Fibroblast of skin of right quadriceps (primary cell): ENCODE results near the gene SYTL2.
A peak's percentile ranks its signal among the peaks of the same experiment; 100 is the strongest.
"Not testable (repeated sequence)": the region's sequence is repeated elsewhere in the genome, so short reads cannot be mapped to it uniquely, and the experiment has no call there.

Source experiments
- DNase-seq: peaks from one replicate; pipeline ENCODE4 v3.0.0-alpha.2; 2013

SYTL2 gene

DNA sequence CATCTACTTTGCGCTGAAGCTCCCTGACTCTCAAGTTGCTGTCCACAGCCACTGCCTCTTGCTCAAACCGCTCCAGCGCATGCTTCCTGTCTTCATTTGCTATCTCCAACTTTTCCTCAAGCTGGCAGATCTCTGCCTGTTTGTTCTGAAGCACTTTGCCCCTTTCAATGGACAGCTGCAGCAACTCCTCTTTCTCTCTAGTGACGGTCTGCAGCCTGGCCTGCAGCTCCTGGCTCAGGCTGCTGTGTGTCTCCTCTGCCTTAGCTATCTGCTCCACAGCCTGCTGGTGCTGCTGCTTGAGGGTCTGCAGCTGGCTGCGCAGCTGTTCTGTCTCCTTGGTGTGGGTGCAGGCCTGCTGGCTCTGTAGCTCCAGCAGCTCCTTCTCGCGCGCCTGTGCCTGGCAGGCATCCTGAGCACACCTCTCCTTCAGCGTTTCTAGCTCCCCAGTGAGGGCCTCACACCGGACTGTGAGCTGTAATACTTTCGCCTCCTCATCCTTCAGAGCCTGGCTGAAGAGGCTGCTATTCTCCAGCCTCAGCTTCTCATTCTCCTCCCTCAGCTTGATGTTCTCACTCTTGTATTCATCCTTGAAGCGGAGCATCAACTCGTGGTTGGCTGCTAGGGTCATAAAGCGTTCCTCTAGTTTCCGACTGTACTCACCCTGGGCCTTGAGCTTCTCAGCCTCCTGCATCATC, 125.7 kb downstream of the SYTL2 start:
- DNase-seq = no peak

DNA sequence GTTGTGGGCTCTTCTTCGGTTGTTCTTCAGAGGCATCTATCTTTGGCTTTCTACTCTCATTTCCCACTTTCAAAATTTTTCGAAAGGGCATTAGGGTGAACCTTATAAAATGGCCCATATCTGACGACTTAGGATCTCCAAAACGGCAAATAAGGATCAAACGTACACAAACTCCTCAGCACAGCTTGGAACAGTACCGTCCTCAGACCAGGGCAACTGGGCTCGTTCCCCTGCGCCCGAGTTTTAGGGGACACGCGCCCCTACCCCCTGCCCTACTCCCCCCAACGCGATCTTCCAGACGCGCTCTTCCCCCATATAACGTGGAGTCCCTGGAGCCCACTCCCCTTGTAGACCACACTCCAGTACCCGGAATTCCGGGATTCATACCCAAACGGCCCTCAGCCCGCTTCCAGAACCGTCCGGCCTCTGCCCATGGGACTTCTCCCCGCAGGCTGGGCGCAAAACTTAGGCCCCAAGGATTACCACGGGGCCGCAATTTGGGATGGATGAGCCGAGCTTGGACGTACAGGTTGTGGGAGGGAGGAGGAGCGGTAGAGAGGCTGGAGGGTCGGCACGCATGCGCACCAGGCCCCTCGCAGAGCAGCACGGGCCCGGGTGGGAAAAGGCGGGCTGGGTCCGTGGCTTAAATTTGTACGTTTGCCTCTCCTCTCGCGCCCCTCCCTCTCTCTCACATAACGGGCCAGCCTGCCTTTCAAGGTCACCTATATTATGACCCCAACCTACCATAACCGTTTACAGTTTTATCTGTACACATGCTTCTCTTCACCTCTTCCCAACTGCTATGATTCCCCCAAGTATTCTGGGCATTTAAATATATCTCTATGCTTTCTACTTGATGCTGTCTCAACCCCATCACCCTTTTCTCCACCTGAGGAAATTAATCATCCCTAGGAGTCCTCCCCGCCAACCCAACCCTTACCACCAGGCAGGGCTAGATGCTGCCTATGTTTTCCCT, 128.3 kb downstream of the SYTL2 start:
- peak; percentile 56 for DNase-seq

DNA sequence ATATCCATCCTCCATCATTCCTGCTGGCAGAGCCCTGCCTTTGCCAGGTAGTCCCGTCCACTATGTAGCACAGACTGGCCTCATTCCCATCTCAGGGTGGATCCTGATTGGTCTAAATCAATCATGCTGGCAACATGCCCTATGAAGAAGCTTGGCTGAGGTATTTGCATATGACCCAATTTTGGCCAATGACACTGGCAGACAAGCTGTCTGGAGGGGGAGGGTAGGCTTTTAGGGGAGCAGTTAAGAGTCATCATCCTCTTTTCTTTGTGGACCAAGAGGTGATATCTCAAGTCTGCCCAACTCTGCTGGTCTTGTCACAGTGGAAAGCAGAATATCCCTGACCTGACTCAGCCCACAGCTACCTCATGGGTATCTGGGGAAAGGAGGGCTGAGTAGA, 130.0 kb downstream of the SYTL2 start:
- no peak for DNase-seq

DNA sequence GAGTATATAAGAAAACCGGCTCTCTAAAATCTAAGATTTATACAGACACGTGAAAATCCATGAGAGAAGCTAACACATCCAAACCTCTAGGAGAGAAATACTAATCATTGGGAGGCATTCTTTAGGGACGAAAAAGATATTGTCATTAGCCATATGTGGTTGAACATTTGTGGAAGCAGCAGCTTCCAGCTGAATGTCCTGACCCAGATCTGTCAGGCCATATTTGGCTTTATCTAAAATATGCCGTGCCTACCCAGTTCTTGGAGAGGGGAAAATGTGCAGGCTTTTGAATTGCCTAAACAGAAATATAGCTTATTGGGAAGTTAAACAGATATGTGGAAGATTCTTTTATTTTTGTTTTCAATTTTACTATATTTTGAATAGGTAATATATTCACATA, 131.4 kb downstream of the SYTL2 start:
- no peak for DNase-seq

DNA sequence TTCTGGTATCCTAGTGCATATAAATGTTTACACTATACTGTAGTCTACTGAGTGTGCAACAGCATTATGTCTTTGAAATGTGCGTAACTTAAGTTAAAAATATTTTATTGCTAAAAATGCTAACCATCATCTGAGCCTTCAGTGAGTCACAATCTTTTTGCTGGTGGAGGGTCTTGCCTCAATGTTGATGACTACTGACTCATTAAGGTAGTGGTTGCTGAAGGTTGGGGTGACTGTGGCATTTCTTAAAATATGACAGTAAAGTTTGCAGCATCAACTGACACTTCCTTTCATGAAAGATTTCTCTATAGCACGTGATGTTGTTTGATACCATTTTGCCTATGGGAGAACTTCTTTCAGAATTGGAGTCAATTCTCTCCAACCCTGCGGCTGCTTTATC, 137.5 kb downstream of the SYTL2 start:
- peak; percentile 46 for DNase-seq

DNA sequence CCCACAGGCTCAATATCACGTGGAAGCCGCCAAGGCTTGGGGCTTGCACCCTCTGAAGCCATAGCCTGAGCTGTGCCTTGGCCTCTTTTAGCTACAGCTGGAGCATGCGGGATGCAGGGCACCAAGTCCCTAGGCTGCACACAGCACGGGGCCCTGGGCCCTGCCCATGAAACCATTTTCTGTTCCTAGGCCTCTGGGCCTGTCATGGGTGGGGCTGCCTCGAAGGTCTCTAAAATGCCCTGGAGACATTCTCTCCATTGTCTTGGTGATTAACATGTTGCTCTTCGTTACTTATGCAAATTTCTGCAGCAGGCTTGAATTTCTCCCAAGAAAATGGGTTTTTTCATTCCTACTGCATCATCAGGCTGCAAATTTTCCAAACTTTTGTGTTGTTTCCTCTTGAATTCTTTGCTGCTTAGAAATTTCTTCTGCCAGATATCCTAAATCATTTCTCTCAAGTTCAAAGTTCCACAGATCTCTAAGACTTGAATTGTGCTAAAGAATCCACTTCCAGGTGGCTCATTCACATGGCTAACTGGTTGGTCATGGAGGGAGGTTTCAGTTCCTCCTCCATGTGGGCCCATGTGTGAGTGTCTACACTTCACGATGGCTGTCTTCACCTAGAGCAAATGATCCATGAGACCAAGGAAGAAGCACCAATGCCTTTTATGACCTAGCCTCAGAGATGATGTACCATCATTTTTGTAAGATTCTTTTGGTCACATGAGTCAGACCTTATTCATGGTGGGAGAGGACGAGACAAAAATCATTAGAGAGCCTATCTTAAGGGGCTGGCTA, 138.6 kb downstream of the SYTL2 start:
- peak; percentile 69 for DNase-seq

DNA sequence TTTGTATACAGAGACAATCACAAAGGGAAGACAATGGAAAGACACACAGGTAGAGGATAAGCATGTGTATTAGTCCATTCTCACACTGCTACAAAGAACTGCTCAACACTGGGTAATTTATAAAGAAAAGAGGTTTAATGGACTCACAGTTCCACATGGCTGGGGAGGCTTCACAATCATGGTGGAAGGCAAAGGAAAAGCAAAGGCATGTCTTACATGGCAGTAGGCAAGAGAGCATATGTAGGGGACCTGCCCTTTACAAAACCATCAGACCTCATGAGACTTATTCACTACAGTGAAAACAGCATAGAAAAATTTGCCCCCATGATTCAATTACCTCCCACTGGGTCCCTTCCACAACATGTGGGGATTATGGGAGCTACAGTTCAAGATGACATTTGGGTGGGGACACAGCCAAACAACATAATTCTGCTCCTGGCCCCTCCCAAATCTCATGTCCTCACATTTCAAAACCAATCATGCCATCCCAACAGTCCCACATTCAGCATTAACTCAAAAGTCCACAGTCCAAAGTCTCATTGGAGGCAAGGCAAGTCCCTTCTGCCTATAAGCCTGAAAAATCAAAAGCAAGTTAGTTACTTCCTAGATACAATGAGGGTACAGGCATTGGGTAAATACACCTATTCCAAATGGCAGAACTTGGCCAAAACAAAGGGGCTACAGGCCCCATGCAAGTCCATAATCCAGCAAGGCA, 139.8 kb downstream of the SYTL2 start:
- not testable (repeated sequence) for DNase-seq

DNA sequence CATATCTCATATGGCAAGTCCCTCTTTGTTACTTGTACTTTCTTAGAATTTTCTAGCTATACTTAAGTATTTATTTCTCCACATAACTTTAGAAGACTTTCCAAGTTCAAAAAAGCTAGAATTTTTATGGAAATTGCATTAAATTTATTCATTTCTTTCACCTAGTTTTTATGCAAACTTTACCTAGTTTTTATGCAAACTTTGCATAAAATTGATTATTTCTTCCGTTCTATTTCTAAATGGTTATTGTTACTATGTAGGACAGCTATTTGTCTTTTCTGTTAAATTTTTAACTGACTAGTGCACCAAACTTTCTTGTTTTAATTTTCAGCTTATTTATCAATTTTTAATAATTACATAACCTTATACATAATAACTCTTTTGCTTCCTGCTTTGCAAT, 142.8 kb downstream of the SYTL2 start:
- DNase-seq = no peak

DNA sequence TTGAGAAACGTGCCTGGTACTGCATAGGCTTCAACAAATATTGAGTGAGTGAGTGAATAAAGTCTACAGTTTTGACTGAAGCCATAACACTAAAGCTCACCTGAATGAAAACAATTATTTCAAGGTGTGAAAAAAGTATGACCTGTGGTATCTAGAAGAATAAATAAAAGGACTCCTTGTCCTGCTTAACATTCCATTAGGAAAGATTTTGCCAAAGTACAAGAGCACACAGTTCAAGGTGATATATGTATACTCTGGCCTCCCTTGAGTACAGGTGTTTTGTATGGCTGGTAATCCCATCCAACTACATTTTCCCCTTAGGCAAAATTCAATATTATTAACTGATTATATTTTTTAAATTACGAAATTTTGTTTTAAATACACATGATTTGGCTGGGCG, 144.3 kb downstream of the SYTL2 start:
- no peak for DNase-seq

DNA sequence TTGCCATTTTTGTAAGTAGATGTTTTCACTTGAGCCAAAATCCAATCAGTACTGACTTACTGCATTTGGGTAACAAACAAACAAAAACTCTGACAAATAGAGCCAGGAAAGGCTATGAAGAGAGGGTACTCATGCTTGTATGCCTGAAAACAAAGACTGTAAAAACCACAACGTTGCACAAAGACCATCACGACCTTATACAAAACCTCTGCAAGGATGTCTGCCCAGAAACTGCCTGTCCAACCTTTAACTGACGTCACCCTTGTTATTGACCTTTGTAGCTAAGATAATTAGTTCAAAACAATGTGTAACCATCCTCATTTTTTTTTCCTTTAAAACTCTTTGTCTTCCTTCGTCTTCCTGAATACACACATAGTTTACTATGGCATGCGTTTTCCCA, 145.2 kb downstream of the SYTL2 start:
- DNase-seq = no peak

DNA sequence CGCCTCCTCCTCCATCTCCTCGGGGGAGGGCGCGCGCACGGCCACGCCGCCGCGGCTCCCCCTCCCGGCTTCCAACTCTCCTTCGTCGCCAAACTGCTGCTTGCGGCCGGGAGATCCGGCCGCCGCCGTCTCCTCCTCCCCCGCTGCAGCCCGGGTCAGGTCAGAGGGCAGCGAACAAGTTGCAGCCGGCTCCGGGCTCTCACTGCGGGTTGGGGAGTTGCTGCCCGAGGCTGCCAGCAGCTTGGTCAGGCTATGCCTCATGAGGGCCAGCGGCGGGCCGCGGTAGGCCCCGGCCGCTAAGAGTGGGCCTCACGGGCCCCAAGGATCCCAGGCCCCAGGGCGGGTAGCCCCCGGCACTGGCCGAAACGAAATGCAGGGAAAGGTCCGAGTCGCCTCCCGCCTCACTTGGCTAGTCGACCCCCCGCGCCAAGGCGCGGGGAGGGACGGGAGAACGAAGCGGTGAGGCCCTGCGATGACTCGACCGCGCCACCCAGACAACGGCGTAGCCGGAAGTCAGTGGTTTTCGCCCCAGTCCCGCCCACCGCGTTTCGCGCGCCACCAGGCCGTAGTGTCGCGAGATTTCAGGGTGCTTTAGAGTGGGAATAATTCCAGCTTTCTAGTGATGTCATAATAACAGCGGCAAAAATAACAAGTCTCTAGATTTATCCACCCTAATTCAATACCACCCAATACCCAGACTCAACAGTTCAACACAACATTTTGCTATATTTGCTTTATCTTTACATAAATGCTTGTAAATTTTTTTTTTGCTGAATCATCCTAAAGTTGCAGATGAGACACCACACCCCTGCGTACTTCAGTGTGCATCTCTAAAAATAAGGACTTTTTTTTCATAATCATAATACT, 146.1 kb downstream of the SYTL2 start, which contains the start of gene CREBZF:
CREBZF (minus strand) TSS at position 515 of the 867 bp plus-strand sequence; CDS start at position 261, 254 bp downstream.
- DNase-seq = peak; percentile 96

DNA sequence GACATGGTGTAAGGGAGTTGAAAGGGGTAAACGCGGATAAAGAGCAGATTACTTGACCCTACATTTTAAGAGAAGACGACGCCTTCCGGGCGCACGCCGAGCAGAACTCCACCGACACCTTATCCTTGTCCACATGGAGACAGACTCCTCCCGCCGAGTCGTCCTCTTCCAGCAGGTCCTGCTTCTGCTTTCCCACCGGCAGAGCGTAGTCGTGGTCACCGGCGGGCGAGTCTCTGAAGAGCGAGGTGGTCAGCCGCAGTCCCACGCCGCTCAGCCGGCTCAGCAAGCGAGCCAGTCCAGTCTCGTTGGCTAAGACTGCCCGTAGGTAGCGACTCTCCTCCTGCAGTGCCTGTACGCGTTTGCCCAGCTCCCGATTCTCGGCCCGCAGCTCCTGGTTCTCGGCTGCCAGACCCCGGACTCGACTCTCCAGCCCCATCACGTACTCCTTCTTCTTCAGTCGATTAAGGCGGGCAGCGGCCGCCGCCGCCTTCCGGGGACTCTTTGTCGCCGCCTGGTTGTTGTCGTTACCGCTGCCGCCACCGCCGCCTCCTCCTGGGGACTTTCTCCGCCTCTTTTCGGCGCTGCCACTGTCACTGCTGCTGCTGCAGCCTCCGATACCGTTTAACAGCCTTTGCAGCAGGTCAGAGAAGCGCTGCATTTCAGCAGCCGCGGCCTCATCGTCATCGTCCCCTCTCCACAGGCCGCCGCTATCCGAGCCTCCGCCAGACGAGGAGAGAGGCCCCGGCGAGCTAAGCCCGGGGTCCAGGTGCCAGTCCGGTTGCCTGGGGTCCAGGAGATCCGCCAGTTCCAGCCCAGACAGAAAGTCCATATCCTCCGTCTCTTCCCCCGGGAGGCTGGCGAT, 147.0 kb downstream of the SYTL2 start:
- DNase-seq = peak; percentile 66

DNA sequence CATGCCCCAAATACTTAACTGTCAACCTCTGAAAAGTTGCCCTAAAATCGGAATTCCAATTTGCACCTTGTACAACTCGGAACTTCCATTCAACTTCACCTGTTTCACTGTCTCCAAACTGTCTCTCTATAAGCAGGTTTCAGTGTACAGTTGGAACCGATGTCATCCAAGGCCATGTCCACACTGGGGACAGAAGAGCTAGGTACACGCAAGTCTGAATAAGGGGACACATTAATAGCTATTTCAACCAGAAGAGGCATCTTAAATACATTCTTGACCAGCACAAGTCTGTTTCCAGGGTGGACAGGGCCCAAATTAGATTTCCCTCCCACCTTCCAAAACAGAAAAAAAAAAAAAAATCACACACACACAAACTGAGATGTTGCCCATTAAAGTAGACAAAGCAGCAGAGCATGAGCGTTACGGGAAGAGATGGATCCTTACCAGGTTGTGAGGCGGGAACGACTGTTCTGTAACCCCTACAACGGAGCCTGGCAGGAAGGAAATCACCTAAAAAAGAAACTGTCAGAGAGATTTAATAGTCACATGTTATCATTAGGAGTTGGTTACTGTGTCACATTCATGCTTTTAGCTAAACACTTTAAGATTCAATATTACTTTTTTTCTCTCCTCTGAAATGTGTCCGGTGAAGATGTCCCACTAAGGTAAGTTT, 147.7 kb downstream of the SYTL2 start:
- no peak for DNase-seq

DNA sequence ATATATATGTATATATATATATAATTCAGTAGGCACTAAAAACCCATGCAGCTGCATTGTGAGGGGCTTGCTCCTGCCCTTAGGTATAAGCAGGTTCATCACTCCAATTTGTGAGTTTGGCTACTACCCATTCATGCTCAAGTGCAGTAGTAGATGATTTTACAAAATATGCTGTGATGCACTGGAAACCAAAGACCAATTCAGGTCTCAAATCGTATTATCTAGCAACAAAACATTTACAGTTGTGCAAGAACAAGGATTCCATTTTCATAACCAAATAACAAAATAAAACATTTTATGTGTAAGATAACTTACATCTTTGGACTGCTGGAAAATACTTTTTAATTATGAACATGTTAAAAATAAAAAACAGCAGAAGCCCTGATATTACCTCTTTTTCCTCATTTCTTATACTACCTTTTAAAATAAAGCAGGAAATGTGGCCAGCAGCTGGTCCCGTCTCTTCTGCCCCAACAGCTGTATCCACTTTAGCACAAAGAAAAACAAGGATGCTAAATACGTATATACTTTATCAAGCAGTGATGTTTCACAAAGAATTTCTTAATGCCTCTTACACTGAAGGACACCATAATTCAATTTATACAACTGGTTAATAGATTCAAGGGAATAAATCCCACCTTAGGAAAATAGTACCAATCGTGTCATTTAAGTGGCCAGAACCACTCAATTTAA, 148.8 kb downstream of the SYTL2 start:
- DNase-seq = no peak

DNA sequence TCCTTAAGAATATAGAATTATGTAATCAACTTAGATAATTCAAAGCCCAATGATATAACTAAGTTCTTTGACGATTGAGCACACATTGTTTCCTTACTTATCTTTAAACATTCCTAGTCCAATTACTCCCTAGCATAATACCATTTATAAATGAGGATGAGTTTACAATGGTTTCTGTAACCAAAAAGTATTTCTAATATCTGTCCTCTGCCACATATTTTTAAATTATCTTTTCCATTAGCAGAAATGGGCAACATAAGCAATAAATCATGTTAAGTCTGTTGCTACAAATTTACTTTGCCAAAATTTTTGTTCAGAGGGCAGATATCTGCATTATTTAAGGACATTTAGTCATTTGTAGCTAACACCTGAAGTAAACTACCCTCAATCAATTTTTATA, 152.8 kb downstream of the SYTL2 start:
- DNase-seq = no peak

DNA sequence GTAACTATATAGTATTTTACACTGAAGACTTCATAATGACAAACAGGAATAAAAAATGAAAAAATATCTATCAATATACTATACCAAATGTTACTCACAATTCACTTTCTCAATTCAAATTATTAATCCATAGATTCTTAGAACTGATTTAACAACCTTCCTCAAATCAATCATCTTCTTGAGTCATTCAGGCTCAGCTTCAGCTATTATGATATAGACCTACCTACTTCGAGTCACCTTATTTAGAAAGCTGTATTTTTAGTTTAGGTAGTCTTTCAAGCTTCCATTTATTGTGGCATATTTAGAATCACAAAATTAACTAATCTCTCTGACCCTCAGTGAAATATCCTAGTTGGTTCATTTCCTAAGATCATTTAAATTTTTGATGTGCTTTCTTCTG, 154.2 kb downstream of the SYTL2 start:
- no peak for DNase-seq

DNA sequence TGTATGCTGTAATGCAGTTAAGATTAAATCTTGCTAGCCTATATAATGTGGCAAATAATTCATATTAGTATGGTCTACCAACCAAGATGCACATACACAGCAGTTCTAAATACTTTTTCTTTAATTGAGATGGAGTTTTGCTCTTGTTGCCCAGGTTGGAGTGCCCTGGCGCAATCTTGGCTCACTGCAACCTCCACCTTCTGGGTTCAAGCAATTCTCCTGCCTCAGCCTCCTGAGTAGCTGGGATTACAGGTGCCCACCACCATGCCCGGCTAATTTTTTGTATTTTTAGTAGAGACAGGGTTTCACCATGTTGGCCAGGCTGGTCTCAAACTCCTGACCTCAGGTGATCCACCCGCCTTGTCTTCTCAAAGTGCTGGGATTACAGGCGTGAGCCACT, 156.6 kb downstream of the SYTL2 start:
- DNase-seq = not testable (repeated sequence)

DNA sequence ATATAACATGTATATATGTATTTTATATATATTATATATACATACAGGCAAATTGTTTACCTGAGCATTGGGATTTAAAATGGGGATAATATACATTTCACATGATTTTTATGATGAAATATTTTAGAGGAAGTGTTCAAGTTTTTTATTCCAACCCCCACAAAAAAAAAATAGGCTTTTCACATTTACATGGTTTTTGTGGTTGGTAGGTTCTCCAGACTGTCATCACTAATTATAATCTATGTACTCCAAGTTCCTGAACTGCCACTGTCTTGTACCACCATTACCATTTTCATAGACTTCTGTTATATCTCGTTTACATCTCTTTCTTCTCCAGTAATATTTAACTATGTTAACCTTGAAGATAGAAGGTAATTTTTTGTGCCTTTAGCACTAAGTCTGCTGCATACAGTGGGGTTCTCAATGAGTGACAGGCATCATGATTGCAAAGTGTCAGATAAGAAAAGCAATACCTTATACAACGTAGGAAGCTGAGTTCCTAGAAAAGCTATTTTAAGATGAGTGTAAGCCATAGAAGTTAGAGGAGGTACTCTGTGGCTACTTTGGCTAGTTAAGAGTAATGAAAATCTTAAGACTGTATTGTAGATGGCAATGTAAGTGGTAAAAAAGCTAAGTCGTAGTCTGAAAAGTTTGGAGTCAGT, 158.0 kb downstream of the SYTL2 start:
- no peak for DNase-seq

DNA sequence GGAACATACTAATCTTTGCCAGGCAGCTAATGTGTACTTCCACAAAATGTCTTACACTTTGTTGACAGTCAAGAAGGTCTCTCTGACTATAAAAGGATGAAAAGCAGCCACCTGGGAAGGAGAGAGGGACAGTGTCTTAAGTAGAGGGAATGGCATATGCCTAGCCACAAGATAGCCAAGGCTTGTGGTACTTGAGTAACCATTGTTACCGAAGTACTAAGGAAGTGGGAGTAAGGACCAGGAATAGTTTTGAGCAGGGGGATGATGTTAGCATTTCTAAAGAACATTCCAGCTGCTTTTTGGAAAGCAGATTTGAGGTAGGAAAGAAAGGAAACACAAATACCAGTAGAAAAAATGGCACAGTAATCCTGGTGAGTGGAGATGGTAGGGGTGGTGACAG, 159.8 kb downstream of the SYTL2 start:
- no peak for DNase-seq
